Esophagus muscularis mucosa (tissue), 4 donors: Measurements from ENCODE around the gene HNRNPA2B1. TPM values are rescaled to one million over a fixed set of nuclear protein-coding genes. Genes with fewer than 3 reads are reported as not detected.
"Not testable (repeated sequence)": the region's sequence is repeated elsewhere in the genome, so short reads cannot be mapped to it uniquely, and the experiment has no call there.

Source experiments
- DNase-seq: peaks from one replicate; pipeline ENCODE4 v3.0.0-alpha.2; 2017; ENCODE audit errors: extremely low spot score
- H3K27ac ChIP-seq, 4 donors: fragments of 200-600 bp; sonication (generic); replicated peaks in 1 of 4; 1 replicate in 3 of 4; 2 replicates in 1 of 4; pipeline ENCODE4 v1.5.1; 2016 to 2019; ENCODE audit warnings: mild to moderate bottlenecking in 1 of 4
- H3K27me3 ChIP-seq, 4 donors: fragments of 200-600 bp; sonication (generic); one replicate each; pipeline versions ENCODE4 v1.5.1 to v1.6.0; 2016 to 2019
- H3K36me3 ChIP-seq, 4 donors: fragments of 200-600 bp; sonication (generic); one replicate each; pipeline ENCODE4 v1.5.1; 2016 to 2019
- H3K4me1 ChIP-seq, 4 donors: fragments of 200-600 bp; sonication (generic); one replicate each; pipeline ENCODE4 v1.5.1; 2016 to 2019
- H3K4me3 ChIP-seq, 4 donors: fragments of 200-600 bp; sonication (generic); 1 replicate in 2 of 4; 2 replicates in 2 of 4; pipeline ENCODE4 v1.5.1; 2016 to 2019; ENCODE audit warnings: mild to moderate bottlenecking in 4 of 4, moderate library complexity in 1 of 4
- H3K9me3 ChIP-seq, 4 donors: fragments of 200-600 bp; sonication (generic); 1 replicate in 3 of 4; 2 replicates in 1 of 4; pipeline ENCODE4 v1.5.1; 2016 to 2019
- CTCF ChIP-seq, 3 experiments: fragments of 200-600 bp in 2 of 3; fragments of 450-650 bp in 1 of 3; sonication (generic) in 2 of 3; IDR thresholded peaks; one replicate each; pipeline ENCODE4 v1.5.1; 2017 to 2019; ENCODE audit warnings: antibody characterized with exemption in 3 of 3, mild to moderate bottlenecking in 2 of 3, moderate library complexity in 1 of 3
- EP300 ChIP-seq: sonication (generic); formaldehyde crosslinking; IDR thresholded peaks from one replicate; pipeline ENCODE4 v1.6.1; 2017; ENCODE audit warnings: antibody characterized with exemption
- POLR2A ChIP-seq: fragments of 450-650 bp; IDR thresholded peaks from one replicate; pipeline ENCODE4 v1.6.1; 2017; ENCODE audit warnings: antibody characterized with exemption, moderate library complexity, mild to moderate bottlenecking, low read depth
- POLR2AphosphoS5 ChIP-seq, 2 donors: sonication (generic); formaldehyde crosslinking; IDR thresholded peaks; one replicate each; pipeline ENCODE4 v1.6.1; 2017; ENCODE audit warnings: antibody characterized with exemption in 2 of 2
- WGBS: methylation state at CpG from one replicate; pipeline ENCODE4 v1.1.5; 2018; 5-methylcytosine and 5-hydroxymethylcytosine counted together
- intact Hi-C: fragments of 100-400 bp; cut with DNase I; formaldehyde crosslinking; loops from one replicate; pipeline ENCODE4 v1.15.1; 2023
- total RNA-seq, 4 donors: library from RNA; depleted of rRNA; stranded (reverse); fragments of >200 nt; gene quantifications; one replicate each; pipeline versions ENCODE4 v1.1.0 to v1.2.1, GENCODE V29; 2016

Gene HNRNPA2B1
- total RNA-seq, 4 donors from 2014 or later, result 158 to 220 (median 202) TPM

DNA sequence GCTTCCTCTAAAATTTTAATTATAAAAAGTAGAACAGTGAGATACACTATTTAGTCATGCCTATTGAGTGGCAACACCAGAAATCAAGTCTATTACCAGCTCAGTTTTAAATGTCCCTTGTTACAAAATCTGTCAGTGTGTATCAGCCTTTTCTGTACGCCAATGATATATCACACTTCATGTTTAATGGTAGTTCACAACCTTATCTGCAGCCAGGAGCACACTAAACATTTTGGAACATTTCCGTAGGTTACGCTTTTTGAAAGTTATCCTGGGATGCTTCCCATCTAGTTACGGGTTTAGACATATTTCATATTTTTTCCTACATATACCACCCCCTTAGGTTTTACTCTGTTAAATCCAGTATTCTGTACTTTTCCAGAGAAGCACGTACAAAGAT is 5.4 kb downstream of the HNRNPA2B1 start:
- Histone ChIP-seq H3K27me3 (no peaks in the 10 kb centered on the region), H3K9me3 (no peaks in the 10 kb centered on the region), H3K36me3 (peaks cover 48 to 75% (median 71%) of the 10 kb centered on the region in 4 donors), H3K4me1 (peaks cover 61 to 75% (median 67%) of the 10 kb centered on the region in 4 donors), H3K27ac (no peak overlapping the region), H3K4me3 (no peak overlapping the region)
- TF ChIP-seq EP300 (no peak), POLR2A (no peak)
- intact Hi-C loops, result no loop called here
- DNase-seq, result no peak
- WGBS, result 71% methylated on average over 5 of the region's 5 CpGs

DNA sequence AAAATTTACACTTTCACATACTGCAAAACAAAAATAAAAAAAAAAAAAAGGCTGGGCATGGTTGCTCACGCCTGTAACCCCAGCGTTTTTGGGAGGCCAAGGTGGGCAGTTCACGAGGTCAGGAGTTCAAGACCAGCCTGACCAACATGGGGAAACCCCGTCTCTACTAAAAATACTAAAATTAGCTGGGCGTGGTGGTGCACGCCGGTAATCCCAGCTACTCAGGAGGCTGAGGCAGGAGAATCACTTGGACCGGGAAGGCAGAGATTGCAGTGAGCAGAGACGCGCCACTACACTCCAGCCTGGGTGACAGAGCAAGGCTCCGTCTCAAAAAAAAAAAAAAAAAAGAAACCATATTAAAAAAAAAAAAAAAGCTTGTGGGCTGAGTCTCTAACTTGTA is 5.8 kb downstream of the HNRNPA2B1 start:
- 69% methylated on average over 11 of the region's 11 CpGs for WGBS
- H3K36me3 ChIP-seq, result peaks cover 51 to 79% (median 75%) of the 10 kb centered on the region in 4 donors
- H3K27me3 ChIP-seq, DNase-seq, H3K9me3 ChIP-seq, H3K4me3 ChIP-seq, intact Hi-C loops: not testable (repeated sequence)
- peak overlapping the region in 2 of 4 donors; percentile 22 to 24 for H3K27ac ChIP-seq
- peaks cover 61 to 79% (median 67%) of the 10 kb centered on the region in 4 donors for H3K4me1 ChIP-seq

GRCh38 chr7:26193432-26194207 is 6.9 kb downstream of the HNRNPA2B1 start:
- Histone ChIP-seq H3K27me3 (no peaks in the 10 kb centered on the region), H3K4me1 (peaks cover 61 to 82% (median 67%) of the 10 kb centered on the region in 4 donors), H3K4me3 (peak overlapping the region in 1 of 4 donors; percentile 4), H3K36me3 (peaks cover 60 to 91% (median 86%) of the 10 kb centered on the region in 4 donors), H3K27ac (peak overlapping the region in 1 of 4 donors; percentile 24), H3K9me3 (no peaks in the 10 kb centered on the region)
- 70% methylated on average over 8 of the region's 8 CpGs for WGBS
- no peak for TF ChIP-seq POLR2A
- no peak for TF ChIP-seq CTCF (IDR thresholded peaks at IDR 0.05)
- no peak for TF ChIP-seq POLR2AphosphoS5 (IDR thresholded peaks at IDR 0.05)
- no peak for TF ChIP-seq EP300
- DNase-seq, result no peak
- intact Hi-C loops, result no loop called here

GRCh38 chr7:26192485-26193087 is 8.0 kb downstream of the HNRNPA2B1 start:
- no peak for TF ChIP-seq EP300
- no peak for TF ChIP-seq POLR2A
- no peak for TF ChIP-seq POLR2AphosphoS5 (IDR thresholded peaks at IDR 0.05)
- no peaks in the 10 kb centered on the region for H3K9me3 ChIP-seq
- intact Hi-C loops, result no loop called here
- WGBS, result 75% methylated on average over 3 of the region's 3 CpGs
- H3K27ac ChIP-seq, result no peak overlapping the region
- peaks cover 61 to 100% (median 96%) of the 10 kb centered on the region in 4 donors for H3K36me3 ChIP-seq
- DNase-seq, result no peak
- H3K4me3 ChIP-seq, result no peak overlapping the region
- H3K27me3 ChIP-seq, result no peaks in the 10 kb centered on the region
- peaks cover 58 to 78% (median 66%) of the 10 kb centered on the region in 4 donors for H3K4me1 ChIP-seq

- TF ChIP-seq CTCF (IDR thresholded peaks at IDR 0.05), result no peak
- no peak for TF ChIP-seq EP300
- TF ChIP-seq POLR2A, result no peak
- TF ChIP-seq POLR2AphosphoS5 (IDR thresholded peaks at IDR 0.05), result no peak
- Histone ChIP-seq H3K36me3 (peaks cover 61 to 100% (median 94%) of the 10 kb centered on the region in 4 donors), H3K9me3 (no peaks in the 10 kb centered on the region), H3K4me3 (no peak overlapping the region), H3K27ac (no peak overlapping the region), H3K4me1 (peaks cover 52 to 73% (median 61%) of the 10 kb centered on the region in 4 donors), H3K27me3 (no peaks in the 10 kb centered on the region)
- no peak for DNase-seq
- intact Hi-C loops, result no loop called here
- WGBS, result 96% methylated on average over 1 of the region's 1 CpG
Measured at GRCh38 chr7:26191974-26192479, 8.5 kb downstream of the HNRNPA2B1 start.
